SK-N-MC (cell line): Measurements from ENCODE around the gene NINJ2.

ENCODE experiments used
- EZH2 ChIP-seq: fragments of 200-600 bp; sonication (generic); IDR thresholded peaks from one replicate; pipeline ENCODE4 v1.6.1; 2017; ENCODE audit warnings: antibody characterized with exemption
- POLR2AphosphoS5 ChIP-seq: IDR thresholded peaks from 2 replicates; pipeline ENCODE4 v1.6.1; 2012; ENCODE audit warnings: mild to moderate bottlenecking, low read depth, low read length, borderline replicate concordance

DNA sequence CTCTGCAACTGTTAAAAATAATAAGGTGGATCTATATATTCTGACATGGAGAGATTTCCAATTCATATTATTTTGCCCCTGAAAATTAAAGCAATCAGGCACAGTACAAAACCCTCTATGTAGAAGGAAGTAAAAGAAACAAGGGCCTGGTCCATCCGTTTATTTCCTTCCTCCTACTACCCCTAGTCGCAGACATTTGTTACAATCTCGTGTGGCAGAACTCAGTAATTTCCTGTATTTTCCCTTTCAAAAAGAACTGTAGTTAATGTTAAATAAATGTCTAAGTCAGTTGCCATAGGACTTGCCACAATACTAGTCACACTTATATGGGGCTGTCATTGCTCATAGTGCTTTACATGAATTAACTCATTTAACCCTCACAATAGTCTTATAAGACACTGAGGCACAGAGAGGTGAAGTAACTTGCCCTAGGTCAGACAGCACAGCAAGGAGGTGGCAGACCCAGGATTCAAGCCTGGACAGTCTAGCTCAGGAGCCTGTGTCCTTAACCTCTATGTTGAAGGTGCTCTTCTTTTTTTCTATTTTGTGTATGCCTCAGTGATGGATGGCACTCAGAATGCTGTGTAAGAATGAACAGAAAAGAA is 24.2 kb downstream of the NINJ2 start:
- TF ChIP-seq EZH2 (no peak), POLR2AphosphoS5 (no peak)
